Omental fat pad (tissue), 4 donors: Measurements from ENCODE around the gene NBPF9. TPM values are rescaled to one million over a fixed set of nuclear protein-coding genes. Genes with fewer than 3 reads are reported as not detected.
A peak's percentile ranks its signal among the peaks of the same experiment; 100 is the strongest.
"Not testable (repeated sequence)": the region's sequence is repeated elsewhere in the genome, so short reads cannot be mapped to it uniquely, and the experiment has no call there.

Experiments
- ATAC-seq: fragments of 150-250 bp; one replicate; pipeline ENCODE4 v1.9.1; 2016; ENCODE audit warnings: mild to moderate bottlenecking, moderate library complexity; ENCODE audit not compliant: low FRiP score
- DNase-seq: peaks from one replicate; pipeline ENCODE4 v3.0.0-alpha.2; 2019; ENCODE audit warnings: low spot score
- total RNA-seq, 4 donors: library from RNA; depleted of rRNA; stranded (reverse); fragments of >200 nt; gene quantifications; one replicate each; pipeline ENCODE4 v1.1.0, GENCODE V29; 2016

NBPF9 gene
- 10 to 100 TPM; 15.7 to 19.7 (median 17.9) TPM for total RNA-seq

DNA sequence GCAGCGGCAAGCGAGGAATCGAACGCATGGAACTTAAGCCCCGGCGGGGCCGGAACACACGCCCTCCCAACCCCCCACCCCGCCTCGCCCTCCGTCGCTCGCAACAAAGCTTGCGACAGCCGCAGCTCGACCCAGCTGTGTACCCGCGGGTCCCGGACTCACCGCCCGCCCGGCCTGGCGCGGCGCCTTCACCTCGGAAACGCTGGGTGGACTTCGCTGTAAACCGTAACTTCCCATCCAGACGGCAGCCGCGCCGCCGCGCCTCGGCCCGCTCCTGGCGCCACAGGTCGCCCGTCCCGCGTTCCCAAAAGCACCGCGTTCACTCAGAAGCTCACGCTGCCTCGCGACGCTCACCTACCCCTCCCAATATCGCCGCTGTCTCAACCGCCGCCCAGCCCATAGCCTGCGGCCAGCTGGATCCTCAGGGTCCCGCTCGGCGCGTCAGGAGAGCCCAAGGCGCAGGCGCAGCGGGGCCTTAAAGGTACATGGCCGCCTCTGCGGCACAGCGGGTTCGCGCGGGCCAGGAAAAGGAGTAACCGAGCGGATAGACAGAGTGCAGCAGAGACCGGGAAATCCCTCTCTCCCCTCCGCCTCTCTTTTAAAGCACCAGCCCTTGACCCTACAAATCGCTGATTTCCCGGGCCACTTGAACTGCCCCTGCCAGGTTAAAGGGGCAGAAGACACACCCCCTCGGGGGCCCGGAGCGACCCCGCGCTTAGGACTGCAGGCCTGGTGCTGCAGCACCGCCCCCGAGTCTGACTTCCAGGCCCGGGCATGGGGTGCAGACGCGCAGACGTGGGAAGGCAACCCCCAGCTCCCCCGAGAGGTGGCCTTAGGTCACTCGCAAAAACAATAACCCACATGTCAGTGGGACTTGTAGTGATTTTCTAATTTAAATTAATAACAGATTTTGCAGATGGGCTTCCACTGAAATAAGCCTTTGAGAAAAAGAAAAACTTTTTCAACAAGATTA is at the start of gene NBPF9:
NBPF9 (minus strand) TSS at position 443 of the 973 bp plus-strand sequence. CDS start 21,412 bp downstream, outside the sequence.
- peak; percentile 100 for ATAC-seq
- not testable (repeated sequence) for DNase-seq

DNA sequence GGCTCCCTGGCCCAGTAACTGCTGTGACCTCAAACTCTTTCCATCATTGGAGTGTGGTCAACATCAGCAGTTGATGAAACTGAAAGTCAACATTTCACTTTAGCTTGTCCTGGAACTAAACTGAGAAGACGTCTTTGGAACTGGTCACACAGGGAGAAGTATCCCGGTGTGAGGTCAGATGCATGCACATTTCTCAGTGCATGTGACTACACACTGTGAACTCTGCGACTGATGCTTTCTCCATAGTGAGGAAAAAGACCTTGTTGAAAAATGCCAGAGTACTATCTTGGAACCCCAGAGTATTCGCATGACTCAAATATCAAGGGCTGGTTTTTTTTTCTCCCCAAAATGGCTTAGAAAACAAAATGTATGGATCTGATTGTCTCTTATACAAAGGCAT is 46.6 kb upstream of the NBPF9 start:
- ATAC-seq, DNase-seq: not testable (repeated sequence)

DNA sequence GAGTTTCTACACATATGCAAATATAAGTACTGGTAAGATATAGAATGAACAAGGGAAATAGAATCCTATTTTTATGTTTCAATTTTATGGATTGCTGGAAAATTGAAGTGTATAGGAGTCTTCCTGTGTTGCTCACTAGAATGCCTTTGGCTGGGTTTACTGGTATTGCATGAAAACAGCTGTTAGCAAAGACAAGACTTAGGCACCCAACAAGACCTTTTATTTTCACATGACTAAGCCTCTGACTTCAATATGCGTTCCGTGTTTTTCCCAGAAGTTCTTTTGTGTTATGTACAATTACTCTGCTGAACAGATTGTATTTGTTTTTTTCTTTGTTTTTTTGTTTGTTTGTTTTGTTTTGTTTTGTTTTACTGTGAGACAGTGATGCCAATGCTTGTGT is 34.2 kb upstream of the NBPF9 start:
- ATAC-seq, DNase-seq: not testable (repeated sequence)

DNA sequence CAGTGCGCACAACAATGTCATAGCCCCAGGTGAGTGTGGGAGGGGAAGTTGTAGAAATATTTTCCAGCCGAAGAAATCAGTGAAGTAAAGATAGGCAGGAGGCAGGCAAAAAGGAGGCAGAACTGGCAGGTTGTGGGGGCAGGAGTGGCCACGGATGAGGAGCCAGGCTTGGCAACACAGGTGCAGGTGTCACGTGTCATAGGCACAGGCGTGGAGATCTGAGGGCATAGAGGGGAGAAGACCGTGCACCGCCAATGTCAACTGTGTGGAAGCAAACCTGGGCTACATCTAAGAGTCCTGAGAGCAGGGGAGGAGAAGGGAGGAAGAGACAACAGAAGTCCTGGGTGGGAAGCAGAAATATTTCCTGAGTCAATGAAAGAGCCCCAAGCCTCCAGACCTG is 27.6 kb upstream of the NBPF9 start:
- not testable (repeated sequence) for ATAC-seq, DNase-seq

DNA sequence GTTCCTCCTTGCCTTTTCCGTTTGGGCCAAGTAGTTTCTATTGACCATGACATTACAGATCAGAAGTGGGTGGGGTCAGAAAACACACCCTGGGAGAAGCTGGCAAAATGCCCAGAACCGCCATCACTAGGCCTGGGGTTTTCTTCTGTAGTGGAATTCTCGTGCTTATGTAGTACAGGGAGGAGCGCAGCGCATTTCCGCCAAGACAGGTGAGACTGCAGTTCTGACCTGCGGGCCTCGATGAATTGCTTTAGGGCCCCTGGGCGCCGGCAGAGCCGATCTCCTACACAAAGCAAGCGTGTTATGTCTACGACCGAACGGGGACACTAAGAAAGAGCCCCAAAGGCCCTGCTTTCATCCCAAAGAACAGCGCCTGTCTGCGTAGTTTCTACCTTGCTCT is 25.9 kb upstream of the NBPF9 start:
- not testable (repeated sequence) for ATAC-seq, DNase-seq

DNA sequence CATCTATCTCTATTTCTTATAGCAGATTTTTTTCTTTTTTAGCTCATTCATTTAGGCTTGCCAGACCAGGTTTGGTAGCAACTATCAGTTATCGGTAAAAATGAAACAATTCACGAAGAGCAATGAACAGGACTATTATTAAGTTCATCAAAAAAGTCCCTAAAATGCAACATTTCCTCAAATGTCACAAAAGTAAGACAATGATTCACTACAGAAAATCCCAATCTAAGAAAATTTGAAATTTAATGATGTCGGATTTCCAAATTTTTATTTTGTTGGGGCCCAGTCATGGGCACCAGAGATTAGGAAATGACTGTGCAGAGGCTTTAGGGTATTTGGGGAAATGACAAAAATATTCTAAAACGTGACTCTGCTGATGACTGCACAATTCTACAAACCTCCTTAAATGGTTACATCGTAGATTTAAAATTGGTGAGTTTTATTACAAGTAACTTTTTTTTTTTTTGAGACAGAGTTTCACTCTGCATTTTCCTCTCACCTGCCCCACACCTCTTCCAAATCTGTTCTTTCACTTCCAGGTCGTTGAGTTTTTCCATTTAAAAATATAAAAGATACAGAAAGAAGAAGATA is 23.3 kb upstream of the NBPF9 start:
- ATAC-seq, DNase-seq: not testable (repeated sequence)

- not testable (repeated sequence) for ATAC-seq, DNase-seq
Measured at GRCh38 chr1:149123948-149124926, 20.9 kb upstream of the NBPF9 start.

- ATAC-seq, DNase-seq: not testable (repeated sequence)
Measured at GRCh38 chr1:149112828-149113227, 9.5 kb upstream of the NBPF9 start.

GRCh38 chr1:149110343-149110742 is 7.0 kb upstream of the NBPF9 start:
- ATAC-seq, DNase-seq: not testable (repeated sequence)

DNA sequence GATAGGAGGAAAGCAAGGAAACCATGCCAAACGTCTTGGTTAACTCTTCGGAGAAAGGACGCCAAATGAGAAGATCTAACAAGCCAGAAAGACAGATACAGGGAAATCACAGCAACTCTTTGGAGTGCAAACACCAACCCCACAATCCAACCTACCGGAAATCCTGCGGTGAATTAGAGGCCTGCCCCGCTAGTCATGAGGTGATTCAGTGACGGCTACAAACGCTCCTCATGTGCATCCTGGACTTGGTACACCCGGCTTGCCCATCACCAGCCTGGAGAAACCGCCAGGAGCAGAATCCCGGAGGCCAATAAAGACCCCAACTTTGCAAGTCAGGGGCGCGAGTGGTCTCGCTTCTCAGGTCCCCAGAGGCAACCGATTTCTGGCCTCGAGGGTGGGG is 777 bp downstream of the NBPF9 start:
- peak; percentile 80 for ATAC-seq
- DNase-seq, result not testable (repeated sequence)

- DNase-seq, ATAC-seq: not testable (repeated sequence)
Measured at GRCh38 chr1:149098276-149098675, 5.1 kb downstream of the NBPF9 start.

DNA sequence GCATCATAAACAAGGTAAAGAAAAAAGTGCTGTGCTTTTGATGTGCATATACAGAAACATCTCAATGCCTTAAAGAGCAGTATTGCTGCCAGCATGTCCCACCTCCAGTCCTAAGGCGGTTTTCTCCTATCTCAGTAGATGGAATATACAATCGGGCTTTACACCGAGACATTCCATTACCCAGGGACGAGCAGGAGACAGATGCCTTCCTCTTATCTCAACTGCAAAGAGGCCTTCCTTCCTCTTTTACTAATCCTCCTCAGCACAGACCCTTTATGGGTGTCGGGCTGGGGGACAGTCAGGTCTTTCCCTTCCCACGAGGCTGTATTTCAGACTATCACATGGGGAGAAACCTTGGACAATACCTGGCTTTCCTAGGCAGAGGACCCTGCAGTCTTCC is 10.2 kb downstream of the NBPF9 start:
- DNase-seq, ATAC-seq: not testable (repeated sequence)

GRCh38 chr1:149075505-149076127 is 27.7 kb downstream of the NBPF9 start:
- DNase-seq, ATAC-seq: not testable (repeated sequence)

GRCh38 chr1:149064611-149065010 is 38.7 kb downstream of the NBPF9 start:
- ATAC-seq, DNase-seq: not testable (repeated sequence)

- not testable (repeated sequence) for DNase-seq, ATAC-seq
Measured at GRCh38 chr1:149043056-149043455, 60.3 kb downstream of the NBPF9 start.

DNA sequence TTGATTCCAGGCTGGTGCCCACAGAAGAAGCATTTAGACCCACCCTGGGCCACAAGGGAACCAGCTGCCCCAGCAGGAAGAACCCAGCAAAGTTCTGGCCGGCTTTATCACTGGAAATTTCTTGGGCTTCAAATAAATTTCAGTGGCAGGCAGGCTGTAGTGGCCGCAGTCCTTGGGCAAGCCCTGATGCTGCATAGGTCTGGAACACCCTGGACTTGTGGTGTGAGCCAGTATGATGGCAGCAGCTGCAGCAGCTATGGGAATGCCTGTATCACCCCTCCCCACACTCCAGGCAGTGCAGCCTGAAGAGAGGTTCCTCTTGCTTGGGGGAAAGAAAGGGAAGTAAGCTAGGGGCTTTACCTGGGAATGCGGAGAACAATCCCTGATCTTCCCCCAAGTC is 69.4 kb downstream of the NBPF9 start:
- ATAC-seq, DNase-seq: not testable (repeated sequence)

DNA sequence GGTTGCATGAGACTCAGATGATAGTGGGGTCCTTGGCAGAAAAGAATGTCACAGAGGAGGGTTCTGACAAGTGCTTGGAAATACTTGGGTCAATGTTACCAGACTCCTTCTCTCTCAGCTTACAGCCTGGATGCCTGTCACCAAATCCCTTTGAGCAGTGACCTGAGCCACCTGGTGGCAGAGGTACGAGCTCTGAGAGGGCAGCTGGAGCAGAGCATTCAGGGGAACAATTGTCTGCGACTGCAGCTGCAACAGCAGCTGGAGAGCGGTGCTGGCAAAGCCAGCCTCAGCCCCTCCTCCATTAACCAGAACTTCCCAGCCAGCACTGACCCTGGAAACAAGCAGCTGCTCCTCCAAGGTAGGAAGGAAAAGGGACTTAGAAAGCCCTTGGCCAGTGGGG is 79.0 kb downstream of the NBPF9 start:
- not testable (repeated sequence) for ATAC-seq, DNase-seq

GRCh38 chr1:149018577-149018976 is 84.8 kb downstream of the NBPF9 start:
- ATAC-seq, result not testable (repeated sequence)

GRCh38 chr1:149016626-149017025 is 86.7 kb downstream of the NBPF9 start:
- DNase-seq, ATAC-seq: not testable (repeated sequence)

More at GRCh38 chr1:149018577-149018976, 84.8 kb downstream of the NBPF9 start:
- DNase-seq, result not testable (repeated sequence)
